ENCODE results near the gene MYD88. TPM values are rescaled to one million over a fixed set of nuclear protein-coding genes. Genes with fewer than 3 reads are reported as not detected.

The MYD88 gene
- total RNA-seq, 1 experiment from 2014 or later, result 14.8 TPM

- intact Hi-C loops (cut with micrococcal nuclease), result no loop called here
- Histone ChIP-seq H3K9me3 (ENCODE audit: control insufficient read depth in 1 of 2, insufficient read depth in 1 of 2, low read depth in 1 of 2, low read length in 2 of 2) (no peaks in the 10 kb centered on the region), H4K20me1 (ENCODE audit: insufficient read depth) (no peaks in the 10 kb centered on the region), H2AFZ (ENCODE audit: low read depth, low read length, poor library complexity, severe bottlenecking) (no peak overlapping the region), H3K4me1 (ENCODE audit: control insufficient read depth in 1 of 2, insufficient read depth in 2 of 2, low read length in 2 of 2) (no peaks in the 10 kb centered on the region), H3K4me2 (ENCODE audit: low read length) (no peak overlapping the region), H3K79me2 (ENCODE audit: insufficient read depth, low read length) (no peaks in the 10 kb centered on the region), H3K36me3 (ENCODE audit: control insufficient read depth in 1 of 2, insufficient read depth in 2 of 2, low read length in 2 of 2) (no peaks in the 10 kb centered on the region), H3K9me2 (ENCODE audit: insufficient read depth) (no peaks in the 10 kb centered on the region), H3K4me3 (replicated peaks in 1 of 2; ENCODE audit: low read depth in 1 of 2, low read length in 2 of 2) (no peak overlapping the region), H3K9ac (ENCODE audit: low read length) (no peak overlapping the region), H3K27ac (ENCODE audit: low read depth, low read length) (no peak overlapping the region), H3K27me3 (ENCODE audit: insufficient read depth, low read length) (peaks cover 5% of the 10 kb centered on the region; the same call in 1 of the 2 replicates)
- ChIA-PET POLR2A (no interaction called here), CTCF (no interaction called here), RAD21 (ENCODE audit: low non-redundant PET in 1 of 2, low total read pairs in 2 of 2, uncharacterized antibody in 2 of 2, unreplicated experiment in 2 of 2) (no interaction called here)
- TF ChIP-seq FOSL1 (IDR thresholded peaks at IDR 0.05; ENCODE audit: low read depth) (no peak), YY1 (IDR thresholded peaks at IDR 0.05; ENCODE audit: extremely low read depth, insufficient replicate concordance, low read depth, low read length) (no peak), ZBTB33 (IDR thresholded peaks at IDR 0.05; ENCODE audit: extremely low read depth, insufficient replicate concordance, low read length) (no peak), CEBPB (IDR thresholded peaks at IDR 0.05; ENCODE audit: low read depth) (no peak), POLR2AphosphoS5 (IDR thresholded peaks at IDR 0.05; ENCODE audit: low read depth, low read length) (no peak), EZH2 (IDR thresholded peaks at IDR 0.05) (no peak), ELF1 (IDR thresholded peaks at IDR 0.05; ENCODE audit: borderline replicate concordance, low read depth) (no peak), REST (IDR thresholded peaks at IDR 0.05; ENCODE audit: low read depth) (no peak), SRF (IDR thresholded peaks at IDR 0.05; ENCODE audit: low read depth) (no peak), ZFX (IDR thresholded peaks at IDR 0.05) (no peak), CBX3 (IDR thresholded peaks at IDR 0.05; ENCODE audit: low read depth) (no peak), SP1 (IDR thresholded peaks at IDR 0.05; ENCODE audit: low read depth) (no peak), POLR2A (IDR thresholded peaks at IDR 0.05; ENCODE audit: borderline replicate concordance, extremely low read depth, insufficient read depth, insufficient read length) (no peak), EGR1 (IDR thresholded peaks at IDR 0.05; ENCODE audit: low read depth) (no peak)
- TF ChIP-seq, protein P1, sequence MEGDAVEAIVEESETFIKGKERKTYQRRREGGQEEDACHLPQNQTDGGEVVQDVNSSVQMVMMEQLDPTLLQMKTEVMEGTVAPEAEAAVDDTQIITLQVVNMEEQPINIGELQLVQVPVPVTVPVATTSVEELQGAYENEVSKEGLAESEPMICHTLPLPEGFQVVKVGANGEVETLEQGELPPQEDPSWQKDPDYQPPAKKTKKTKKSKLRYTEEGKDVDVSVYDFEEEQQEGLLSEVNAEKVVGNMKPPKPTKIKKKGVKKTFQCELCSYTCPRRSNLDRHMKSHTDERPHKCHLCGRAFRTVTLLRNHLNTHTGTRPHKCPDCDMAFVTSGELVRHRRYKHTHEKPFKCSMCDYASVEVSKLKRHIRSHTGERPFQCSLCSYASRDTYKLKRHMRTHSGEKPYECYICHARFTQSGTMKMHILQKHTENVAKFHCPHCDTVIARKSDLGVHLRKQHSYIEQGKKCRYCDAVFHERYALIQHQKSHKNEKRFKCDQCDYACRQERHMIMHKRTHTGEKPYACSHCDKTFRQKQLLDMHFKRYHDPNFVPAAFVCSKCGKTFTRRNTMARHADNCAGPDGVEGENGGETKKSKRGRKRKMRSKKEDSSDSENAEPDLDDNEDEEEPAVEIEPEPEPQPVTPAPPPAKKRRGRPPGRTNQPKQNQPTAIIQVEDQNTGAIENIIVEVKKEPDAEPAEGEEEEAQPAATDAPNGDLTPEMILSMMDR (IDR thresholded peaks at IDR 0.05 in 2 of 3, conservative IDR thresholded peaks at IDR 0.05 in 1 of 3; ENCODE audit: borderline replicate concordance in 1 of 3, insufficient read depth in 1 of 3, low read depth in 2 of 3, low read length in 2 of 3), result no peak
- no peak for DNase-seq (ENCODE audit: low read depth, low spot score)
- BruUV-seq (replicated peaks), result no TSS peak
- ATAC-seq, result no peak
Observed at GRCh38 chr3:38098376-38098723, 40.1 kb upstream of the MYD88 start.
